ENCODE measurements around the gene SLC6A12. TPM values are rescaled to one million over a fixed set of nuclear protein-coding genes. Genes with fewer than 3 reads are reported as not detected.

Gene SLC6A12
- total and polyA plus RNA-seq, 2 donors (not counting 3 experiments of a cell fraction or from before 2014, with no cell fraction given), result not detected

DNA sequence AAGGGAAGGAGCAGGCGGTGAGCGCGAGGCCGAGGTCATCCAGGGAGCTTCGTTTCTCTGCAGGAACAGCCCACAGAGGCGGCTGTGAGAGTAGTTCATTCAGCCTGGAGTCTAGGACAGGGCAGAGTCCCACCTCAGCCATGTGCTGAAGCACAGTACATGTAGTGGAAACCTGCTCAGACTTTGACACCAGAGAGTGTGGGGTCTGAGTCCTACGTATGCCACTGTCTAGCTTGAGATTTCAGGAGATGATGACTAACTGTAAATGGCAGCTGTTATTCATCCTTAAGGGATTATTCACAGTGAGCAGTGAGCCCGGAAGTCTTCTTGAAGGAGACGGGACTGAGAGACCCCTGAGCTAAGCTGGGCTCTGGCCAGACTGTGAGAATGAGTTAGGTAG, 49.6 kb upstream of the SLC6A12 start:
- Histone ChIP-seq H3K36me3 (ENCODE audit: control insufficient read depth in 2 of 2, extremely low read depth in 1 of 2, insufficient read depth in 2 of 2, low read length in 2 of 2) (no peaks in the 10 kb centered on the region), H3K79me2 (ENCODE audit: control insufficient read depth, insufficient read depth, low read length) (no peaks in the 10 kb centered on the region), H2AFZ (ENCODE audit: low read depth, low read length) (no peak overlapping the region), H3K27ac (ENCODE audit: insufficient read depth, low read depth, low read length) (no peak overlapping the region), H3K4me3 (replicated peaks in 1 of 3; ENCODE audit: insufficient read depth in 1 of 3, low read depth in 1 of 3, low read length in 3 of 3) (no peak overlapping the region), H4K20me1 (replicated peaks; ENCODE audit: control insufficient read depth, extremely low read depth, insufficient read depth, low read length) (no peaks in the 10 kb centered on the region), H3K27me3 (ENCODE audit: control insufficient read depth in 2 of 2, insufficient read depth in 2 of 2, low read length in 2 of 2) (peaks cover 2 to 12% of the 10 kb centered on the region in 2 experiments), H3K9me3 (replicated peaks; ENCODE audit: control insufficient read depth, insufficient read depth, low read length) (no peaks in the 10 kb centered on the region), H3K4me1 (ENCODE audit: control insufficient read depth, extremely low read depth, insufficient read depth, low read length) (no peaks in the 10 kb centered on the region), H3K9ac (replicated peaks; ENCODE audit: extremely low read depth, insufficient read depth, low read length) (no peak overlapping the region), H3K4me2 (ENCODE audit: insufficient read depth, low read length) (no peak overlapping the region), H3K9me1 (replicated peaks; ENCODE audit: control insufficient read depth, extremely low read depth, insufficient read depth, low read length) (no peaks in the 10 kb centered on the region)
- dilution Hi-C loops (cut with MboI; ENCODE audit: extremely low pct_ligation_motif_present, low sequenced_read_pairs), result no loop called here
- BruUV-seq (replicated peaks), result no TSS peak
- intact Hi-C loops (cut with micrococcal nuclease), result no loop called here
- TF ChIP-seq, protein P1, sequence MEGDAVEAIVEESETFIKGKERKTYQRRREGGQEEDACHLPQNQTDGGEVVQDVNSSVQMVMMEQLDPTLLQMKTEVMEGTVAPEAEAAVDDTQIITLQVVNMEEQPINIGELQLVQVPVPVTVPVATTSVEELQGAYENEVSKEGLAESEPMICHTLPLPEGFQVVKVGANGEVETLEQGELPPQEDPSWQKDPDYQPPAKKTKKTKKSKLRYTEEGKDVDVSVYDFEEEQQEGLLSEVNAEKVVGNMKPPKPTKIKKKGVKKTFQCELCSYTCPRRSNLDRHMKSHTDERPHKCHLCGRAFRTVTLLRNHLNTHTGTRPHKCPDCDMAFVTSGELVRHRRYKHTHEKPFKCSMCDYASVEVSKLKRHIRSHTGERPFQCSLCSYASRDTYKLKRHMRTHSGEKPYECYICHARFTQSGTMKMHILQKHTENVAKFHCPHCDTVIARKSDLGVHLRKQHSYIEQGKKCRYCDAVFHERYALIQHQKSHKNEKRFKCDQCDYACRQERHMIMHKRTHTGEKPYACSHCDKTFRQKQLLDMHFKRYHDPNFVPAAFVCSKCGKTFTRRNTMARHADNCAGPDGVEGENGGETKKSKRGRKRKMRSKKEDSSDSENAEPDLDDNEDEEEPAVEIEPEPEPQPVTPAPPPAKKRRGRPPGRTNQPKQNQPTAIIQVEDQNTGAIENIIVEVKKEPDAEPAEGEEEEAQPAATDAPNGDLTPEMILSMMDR (IDR thresholded peaks at IDR 0.05; ENCODE audit: extremely low read depth in 1 of 2, insufficient read depth in 1 of 2, low read depth in 1 of 2, low read length in 2 of 2), result no peak
- no peak for TF ChIP-seq JUN (IDR thresholded peaks at IDR 0.05; ENCODE audit: borderline replicate concordance, insufficient read depth, insufficient read length, low read depth)
- TF ChIP-seq, protein P2, sequence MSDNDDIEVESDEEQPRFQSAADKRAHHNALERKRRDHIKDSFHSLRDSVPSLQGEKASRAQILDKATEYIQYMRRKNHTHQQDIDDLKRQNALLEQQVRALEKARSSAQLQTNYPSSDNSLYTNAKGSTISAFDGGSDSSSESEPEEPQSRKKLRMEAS (IDR thresholded peaks at IDR 0.05; ENCODE audit: insufficient read depth, insufficient read length), result no peak
- no peak for TF ChIP-seq EZH2 (IDR thresholded peaks at IDR 0.05; ENCODE audit: borderline replicate concordance, low read depth, low read length, severe bottlenecking)
- no peak for TF ChIP-seq FOS (IDR thresholded peaks at IDR 0.05; ENCODE audit: borderline replicate concordance, insufficient read depth, low read length)
- TF ChIP-seq GATA2 (IDR thresholded peaks at IDR 0.05; ENCODE audit: insufficient read depth, insufficient read length, low read depth, low read length), result no peak
- TF ChIP-seq POLR2AphosphoS5 (IDR thresholded peaks at IDR 0.05; ENCODE audit: insufficient read depth, low read depth, low read length), result no peak
- TF ChIP-seq POLR2A (IDR thresholded peaks at IDR 0.05; ENCODE audit: low read depth, low read length), result no peak
- no peak for TF ChIP-seq MYC (IDR thresholded peaks at IDR 0.05; ENCODE audit: low read depth, low read length)
- DNase-seq (ENCODE audit: low read depth, low spot score), result no peak
- CTCF ChIA-PET, result interaction anchor here (0.6 to 1.3 kb wide), 2 partner anchors 22 to 138 kb away, joined by 3 read pairs; no protein-coding TSS in a partner anchor
- POLR2A ChIA-PET, result no interaction called here
- FAIRE-seq, result no peak

Measured in endothelial cell of umbilical vein (primary cell).